Stimulated activated CD8-positive, alpha-beta memory T cell treated with anti-CD3 and anti-CD28 coated beads, Interleukin-4, amount 100 ng/mL, for 48 hours (primary cell): ENCODE data around the gene KCNC3.
"Not testable (repeated sequence)": the region's sequence is repeated elsewhere in the genome, so short reads cannot be mapped to it uniquely, and the experiment has no call there.

Experiments
- DNase-seq: peaks from one replicate; pipeline ENCODE4 v3.0.0-alpha.2; 2020

KCNC3 gene

DNA sequence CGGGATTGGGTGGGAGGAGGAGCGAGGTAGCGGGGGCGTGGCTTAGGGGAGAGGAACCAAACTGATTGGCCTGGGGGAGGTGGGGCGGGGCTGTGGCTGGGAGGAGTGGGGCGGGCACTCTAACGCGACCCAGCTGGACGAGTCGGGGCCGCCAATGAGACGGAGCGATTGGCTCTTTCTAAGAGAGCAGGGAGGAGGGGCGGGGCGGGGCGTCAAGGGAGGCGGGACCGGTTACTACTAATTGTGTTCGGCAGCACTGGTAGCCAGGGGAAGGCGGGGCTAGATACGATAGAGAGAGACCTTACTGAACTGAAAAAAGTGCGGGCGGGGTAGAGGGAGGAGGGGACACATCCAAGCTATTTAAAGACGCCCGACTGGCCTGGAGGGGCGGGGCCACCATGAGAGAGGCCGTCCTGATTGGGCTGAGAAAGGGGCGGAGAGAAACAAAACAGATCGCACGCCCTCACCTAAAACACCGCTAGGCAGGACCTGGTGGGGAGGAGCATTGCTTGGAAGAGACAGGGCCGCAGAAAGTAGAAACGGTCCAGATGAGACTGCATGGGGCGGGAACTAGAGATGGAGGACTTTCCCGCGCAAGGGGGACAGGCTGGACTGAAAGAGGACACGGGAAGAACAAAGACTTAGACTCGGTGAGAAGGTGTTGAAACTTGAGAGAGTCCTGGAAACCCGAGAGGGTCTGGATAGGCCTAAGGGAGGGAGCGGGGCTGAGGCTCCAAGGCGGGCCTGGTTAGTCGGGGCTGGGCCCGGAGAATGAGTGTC lies at the start of gene KCNC3:
Gene KCNC3 (minus strand): TSS at position 232 of the 780 bp plus-strand sequence. CDS start 295 bp downstream, outside the sequence.
- peak; percentile 98 for DNase-seq

DNA sequence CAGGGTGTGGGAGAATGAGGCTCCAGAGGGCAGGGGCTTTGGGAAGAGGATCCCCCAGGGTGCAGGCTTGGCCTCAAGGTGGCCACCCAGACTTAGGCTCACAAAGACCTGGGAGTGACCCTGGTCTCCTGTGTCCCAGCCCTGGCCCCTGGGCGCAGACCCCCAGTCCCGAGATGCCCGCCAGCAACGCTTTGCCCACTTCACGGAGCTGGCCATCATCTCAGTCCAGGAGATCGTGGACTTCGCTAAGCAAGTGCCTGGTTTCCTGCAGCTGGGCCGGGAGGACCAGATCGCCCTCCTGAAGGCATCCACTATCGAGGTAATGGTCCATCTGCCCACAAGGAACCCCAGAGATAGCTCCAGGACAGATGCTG lies 49.7 kb upstream of the KCNC3 start:
- no peak for DNase-seq

DNA sequence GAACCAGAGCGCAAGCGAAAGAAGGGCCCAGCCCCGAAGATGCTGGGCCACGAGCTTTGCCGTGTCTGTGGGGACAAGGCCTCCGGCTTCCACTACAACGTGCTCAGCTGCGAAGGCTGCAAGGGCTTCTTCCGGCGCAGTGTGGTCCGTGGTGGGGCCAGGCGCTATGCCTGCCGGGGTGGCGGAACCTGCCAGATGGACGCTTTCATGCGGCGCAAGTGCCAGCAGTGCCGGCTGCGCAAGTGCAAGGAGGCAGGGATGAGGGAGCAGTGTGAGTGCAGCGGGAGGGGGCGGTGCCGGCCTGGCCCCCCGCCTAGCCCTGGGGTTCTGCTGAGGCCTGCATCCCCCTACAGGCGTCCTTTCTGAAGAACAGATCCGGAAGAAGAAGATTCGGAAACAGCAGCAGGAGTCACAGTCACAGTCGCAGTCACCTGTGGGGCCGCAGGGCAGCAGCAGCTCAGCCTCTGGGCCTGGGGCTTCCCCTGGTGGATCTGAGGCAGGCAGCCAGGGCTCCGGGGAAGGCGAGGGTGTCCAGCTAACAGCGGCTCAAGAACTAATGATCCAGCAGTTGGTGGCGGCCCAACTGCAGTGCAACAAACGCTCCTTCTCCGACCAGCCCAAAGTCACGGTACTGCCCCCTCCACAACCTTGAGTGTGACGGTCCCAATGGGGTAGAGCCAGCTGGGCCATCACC lies 49.1 kb upstream of the KCNC3 start:
- no peak for DNase-seq

DNA sequence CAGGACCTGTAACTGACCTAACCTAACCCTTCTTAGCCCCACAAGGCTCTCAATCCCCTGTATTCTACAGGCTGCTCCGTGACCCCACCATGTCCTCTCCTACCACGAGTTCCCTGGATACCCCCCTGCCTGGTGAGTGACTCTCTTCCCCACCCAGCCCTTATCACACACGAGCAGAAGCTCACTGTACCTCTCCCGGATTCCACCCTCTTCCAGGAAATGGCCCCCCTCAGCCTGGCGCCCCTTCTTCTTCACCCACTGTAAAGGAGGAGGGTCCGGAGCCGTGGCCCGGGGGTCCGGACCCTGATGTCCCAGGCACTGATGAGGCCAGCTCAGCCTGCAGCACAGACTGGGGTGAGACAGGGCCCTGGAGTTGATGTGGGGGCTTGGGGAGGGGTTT lies 48.3 kb upstream of the KCNC3 start:
- no peak for DNase-seq

DNA sequence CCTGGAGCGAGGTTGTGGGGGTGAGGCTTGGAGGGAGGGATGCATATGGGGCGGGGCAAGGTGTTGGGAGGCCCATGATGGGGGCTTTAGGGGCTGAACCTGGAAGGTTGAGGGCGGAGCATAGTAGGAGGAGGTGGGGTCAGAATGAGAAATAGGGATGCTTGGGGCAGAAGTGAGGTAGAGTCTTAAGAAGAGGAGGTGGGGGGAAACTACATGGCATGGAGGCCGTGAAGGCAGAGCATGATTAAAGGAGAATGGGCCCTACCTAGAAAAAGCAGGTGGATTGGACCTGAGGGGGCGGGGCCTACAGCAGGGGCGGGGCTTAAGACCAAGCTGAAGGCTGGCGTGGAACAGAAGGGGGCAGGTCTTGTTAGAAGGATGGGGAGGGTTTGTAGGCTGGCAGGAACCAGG lies 47.9 kb upstream of the KCNC3 start:
- DNase-seq: peak; percentile 76

DNA sequence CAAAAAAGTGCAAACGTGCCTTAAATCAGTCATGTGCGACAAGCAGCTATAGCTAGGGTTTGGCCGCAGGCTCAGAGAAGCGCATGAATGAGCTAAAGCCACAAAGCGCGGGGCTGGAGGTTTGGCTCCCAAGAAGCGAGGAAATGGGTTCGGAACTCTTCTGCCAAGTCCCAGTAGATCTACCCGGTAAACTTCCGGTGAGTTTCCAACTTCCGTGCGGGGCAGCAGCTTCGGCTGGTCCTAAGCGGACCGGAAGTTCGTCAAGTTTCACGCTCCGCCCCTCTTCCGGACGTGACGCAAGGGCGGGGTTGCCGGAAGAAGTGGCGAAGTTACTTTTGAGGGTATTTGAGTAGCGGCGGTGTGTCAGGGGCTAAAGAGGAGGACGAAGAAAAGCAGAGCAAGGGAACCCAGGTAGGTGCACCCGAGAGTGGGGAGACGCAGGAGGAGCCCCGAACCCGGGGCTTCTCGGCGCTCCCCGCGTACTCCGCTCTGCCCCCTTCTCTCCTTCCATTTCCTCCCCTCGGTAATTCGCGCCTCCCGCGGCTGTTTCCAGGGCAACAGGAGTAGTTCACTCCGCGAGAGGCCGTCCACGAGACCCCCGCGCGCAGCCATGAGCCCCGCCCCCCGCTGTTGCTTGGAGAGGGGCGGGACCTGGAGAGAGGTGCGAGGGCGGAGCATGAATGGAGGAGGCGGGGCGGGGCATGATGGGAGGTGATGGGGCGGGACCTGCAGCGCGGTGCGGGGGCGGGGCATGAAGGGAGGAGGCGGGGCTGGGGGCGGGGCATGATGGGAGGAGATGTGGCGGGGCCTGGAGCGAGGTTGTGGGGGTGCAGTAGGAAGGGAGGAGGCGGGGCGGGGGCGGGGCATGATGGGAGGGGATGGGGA lies 47.2 kb upstream of the KCNC3 start, which contains the start of gene NR1H2:
Gene NR1H2 (plus strand): TSS at position 292 of the 885 bp plus-strand sequence. CDS start 1,149 bp downstream, outside the sequence.
- peak; percentile 96 for DNase-seq

DNA sequence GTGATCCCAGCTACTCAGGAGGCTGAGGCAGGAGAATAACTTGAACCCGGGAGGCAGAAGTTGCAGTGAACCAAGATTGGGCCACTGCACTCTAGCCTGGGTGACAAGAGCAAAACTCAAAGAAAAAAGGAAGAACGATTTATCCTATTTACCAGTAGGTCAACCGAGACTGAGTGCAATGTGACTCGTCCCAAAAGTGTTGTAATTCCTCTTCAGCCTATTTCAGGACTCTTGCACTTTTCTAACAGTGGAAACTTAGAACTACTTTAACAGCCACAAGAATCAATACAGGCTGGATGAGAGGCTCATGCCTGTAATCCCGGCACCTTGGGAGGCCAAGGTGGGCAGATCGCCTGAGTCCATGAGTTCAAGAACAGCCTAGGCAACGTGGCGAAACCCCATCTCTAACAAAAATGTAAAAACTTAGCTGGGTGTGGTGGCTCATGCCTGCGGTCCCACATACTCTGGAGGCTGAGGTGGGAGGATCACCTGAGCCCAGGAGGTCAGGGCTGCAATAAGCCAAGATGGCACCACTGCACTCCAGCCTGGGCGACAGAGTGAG lies 42.8 kb upstream of the KCNC3 start:
- DNase-seq: no peak

DNA sequence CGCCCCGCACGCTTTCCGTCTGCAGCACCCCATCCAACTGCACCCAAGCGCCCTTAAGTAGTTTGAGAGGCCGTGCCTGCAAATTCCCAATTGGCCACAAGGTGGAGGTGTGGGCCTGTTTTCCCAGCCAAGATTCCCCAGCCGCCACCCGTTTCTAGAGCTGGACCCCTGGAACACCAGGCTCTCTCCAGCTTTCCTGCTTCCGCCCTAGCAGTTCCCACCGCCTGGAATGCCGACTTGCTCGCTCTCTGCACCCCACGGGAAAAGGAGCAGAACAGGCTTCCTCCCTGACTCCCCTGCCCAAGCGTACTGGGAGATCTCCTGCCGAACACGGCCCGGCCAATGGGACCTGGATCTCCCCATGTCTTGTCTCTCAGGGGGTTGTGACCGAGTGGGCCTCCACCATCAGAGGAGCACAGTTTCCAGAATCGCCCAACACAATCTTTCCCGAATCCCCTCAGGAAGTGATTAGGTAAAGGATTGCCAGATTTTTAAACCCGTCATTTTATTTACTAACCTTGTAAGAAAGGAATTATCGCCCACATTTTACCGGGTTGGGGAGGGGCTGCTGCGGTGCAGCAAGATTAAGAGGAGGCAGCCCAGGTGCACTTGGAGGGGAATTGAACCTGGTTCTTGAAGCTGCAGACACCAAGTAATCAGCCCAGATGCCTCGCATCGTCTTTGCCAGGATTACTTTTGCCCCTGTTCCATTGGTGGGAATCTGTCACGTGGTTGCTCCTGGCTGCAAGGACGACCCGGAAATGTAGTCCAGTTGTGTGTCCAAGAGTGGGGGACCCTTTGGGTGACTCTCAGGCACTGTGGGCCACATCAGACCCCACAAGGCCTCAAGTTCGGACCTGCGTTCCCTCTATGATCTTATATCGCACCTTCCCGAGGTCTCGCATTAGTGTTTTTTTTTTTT lies 39.7 kb upstream of the KCNC3 start:
- peak; percentile 90 for DNase-seq

DNA sequence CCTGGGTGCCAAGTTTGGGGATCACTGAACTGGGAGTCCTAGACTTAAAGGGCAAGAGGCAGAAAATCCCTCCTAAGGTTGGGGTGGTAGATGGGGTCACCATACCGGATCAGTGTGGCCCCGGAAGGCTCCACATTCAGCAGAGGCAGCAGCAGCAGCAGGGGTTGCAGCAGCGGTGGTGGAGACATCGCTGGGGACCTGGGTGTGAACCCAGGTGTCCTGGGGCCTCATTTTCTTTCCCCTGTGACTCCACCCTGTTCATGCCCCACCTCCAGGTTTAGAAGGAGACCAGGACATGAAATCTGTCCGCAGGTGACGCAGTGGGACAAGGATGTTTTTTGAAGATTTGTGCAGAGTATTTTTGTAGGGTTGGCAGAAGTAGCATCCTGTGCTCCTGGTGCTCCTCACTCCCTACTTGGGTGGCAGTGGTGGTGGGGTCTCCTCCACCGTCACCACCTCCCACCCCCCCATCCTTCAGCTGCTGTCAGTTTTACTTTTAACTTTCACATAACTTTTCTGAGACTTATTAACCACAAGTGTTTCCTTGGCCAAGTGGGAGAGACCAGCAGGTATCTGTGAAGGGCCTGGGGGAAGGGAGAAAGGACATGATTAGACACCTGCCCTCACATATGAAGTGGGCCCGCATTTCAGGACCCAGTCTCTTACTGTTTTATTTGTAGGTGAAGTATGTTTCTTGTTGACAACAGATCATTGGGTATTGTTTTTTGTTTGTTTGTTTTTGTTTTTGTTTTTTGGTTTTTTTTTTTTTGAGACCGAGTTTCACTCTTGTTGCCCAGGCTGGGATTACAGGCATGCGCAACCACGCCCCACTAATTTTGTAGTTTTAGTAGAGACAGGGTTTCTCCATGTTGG lies 36.5 kb upstream of the KCNC3 start, which contains the start of gene NAPSA:
Gene NAPSA (minus strand): TSS at position 206 of the 873 bp plus-strand sequence. CDS start 18 bp downstream, at position 188.
- DNase-seq: peak; percentile 54

DNA sequence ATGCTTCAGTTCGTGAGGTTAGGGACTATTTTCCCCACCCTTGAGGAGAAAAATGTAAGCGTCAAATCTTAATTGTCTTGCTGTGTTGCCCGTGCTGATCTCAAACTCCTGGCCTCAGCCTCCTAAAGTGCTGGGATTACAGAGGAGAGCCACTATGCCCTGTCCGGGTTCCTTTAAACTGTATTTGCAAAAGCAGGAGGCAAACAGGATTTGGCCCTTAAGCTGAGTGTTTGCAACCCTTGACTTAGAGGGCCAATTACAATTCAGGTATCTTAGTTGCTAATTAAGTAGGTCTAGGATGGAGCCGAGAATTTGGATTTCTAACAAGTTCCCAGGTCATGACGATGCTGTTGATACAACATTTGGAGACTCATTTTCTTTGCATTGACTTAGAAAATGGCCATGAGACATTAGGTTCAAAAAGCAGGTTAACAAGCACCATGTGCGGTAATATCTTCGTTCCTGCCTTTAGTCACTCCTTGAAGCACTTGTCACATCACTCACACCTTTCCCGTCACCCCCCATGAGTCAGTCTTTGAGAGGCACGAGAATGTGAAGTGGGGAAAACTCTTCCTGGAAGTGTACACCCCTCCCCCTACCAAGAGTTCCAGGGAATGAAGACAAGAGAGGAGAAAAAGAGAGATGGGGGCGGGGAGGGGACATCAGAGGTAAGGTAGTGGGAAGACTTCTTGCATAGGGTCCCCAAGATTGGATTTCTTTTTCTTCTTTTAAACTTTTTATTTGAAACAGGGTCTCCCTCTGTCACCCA lies 33.7 kb upstream of the KCNC3 start:
- peak; percentile 73 for DNase-seq

DNA sequence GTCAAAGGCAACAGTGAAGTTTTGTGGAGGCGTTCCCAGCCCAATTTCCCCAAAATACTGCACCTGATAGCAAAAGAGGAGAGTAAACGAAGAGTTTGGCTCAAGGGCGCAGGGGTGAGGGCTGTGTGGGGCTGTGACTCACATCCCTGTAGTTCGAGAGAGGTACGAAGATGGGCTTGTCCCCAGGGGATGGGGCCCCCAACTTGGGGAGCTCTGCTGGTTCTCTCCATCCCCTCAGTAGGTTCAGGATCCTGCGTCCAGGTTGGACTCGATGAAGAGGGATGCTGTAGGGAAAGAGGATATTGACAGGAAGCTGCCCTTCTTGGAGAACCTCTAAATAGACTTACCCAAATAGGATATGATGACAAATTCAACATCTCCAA lies 32.8 kb upstream of the KCNC3 start:
- peak; percentile 60 for DNase-seq

DNA sequence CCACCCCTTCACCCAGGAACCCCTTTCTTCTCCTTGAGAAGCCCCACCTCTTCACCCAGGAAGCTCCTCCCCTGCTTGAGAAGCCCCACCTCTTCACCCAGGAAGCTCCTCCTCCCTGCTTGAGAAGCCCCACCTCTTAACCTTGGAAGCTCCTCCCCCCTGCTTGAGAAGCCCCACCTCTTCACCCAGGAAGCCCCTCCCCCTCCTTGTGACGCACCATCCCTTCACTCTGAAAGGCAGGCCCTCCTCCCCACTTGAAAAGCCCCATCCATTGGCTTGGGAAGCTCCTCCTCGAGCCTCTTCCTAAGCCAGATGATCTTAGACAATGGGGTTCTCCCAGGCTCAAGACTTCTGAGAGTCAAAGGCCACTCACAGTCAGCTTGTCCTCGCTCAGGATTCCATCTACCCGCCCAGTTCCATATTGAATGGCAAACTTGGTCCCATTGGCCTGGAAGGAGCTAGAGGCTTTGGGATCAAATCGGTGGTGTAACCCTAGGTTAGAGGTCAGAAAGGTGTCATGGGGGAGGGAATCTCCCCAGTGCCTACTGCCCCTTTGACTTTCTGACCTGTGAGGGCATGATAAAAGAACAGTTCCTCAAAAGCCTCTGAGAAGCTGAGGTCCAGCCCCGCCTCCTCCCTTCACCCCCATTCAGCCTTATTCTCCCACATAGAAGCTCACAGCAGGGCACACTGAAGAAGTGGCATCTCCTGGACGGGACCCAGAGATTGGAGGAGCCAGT lies 32.3 kb upstream of the KCNC3 start:
- peak; percentile 73 for DNase-seq

DNA sequence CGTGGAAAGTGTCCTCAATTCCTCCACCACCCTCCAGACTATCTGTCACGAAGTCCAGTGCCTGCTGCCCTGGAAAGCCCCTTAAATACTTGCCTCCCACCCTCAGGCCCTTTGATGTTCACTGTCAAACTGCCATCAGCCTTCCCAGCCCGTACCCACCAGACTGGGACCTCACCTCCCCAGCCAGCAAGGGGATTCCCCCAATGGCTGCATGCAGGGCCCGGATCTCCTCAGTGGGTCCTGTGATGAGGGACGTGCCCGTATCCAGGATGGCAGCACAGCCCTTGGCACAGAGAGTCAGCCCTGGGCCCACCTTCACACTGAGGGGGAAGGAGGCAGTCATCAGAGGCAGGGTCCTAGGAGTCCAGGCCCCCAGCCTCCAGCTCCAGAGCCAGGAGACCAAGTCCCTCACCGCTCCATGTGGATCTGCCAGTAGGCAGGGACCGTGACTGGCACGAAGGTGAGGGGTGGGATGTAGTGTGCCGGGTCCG lies 30.2 kb upstream of the KCNC3 start:
- peak; percentile 27 for DNase-seq

DNA sequence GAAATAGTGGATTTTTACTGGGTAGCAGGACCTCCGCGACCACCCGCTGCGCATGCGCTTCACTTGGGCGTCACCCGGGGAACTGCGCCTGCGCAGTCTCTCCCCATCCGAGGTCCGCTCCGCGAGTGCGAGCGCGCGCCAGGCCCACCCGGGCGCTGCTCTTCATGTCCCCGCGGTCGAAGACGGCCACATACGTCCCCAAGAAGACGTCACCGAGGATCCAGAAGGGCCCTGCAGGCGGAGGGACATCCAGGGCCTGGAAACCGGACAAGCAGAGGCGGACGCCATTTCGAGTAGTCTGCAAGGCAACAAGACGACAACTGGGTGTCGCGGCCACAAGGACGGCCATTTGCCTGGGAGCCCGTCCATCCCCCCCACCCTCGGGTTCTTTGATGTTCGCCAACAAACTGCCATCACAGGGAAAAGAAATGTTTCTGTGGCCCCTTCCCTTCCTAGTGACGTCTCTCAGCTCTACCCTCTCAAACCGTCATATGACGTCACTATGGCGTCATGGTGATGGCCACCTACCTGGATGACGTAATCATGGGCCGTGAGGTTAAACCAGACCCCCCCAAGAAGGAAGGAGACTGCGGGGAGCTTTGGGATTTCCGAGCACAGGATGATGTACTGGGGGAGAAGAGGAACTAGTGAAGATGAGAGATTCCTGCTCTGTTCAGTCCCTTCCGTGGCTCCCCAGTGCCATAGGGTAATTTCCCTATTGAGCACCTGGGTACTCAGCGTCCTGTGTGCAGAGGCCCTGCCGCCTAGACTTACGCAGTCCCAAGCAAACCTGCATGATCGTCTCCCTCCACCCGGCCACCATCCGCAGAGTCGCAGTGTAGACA lies 29.5 kb upstream of the KCNC3 start:
- DNase-seq: peak; percentile 86

DNA sequence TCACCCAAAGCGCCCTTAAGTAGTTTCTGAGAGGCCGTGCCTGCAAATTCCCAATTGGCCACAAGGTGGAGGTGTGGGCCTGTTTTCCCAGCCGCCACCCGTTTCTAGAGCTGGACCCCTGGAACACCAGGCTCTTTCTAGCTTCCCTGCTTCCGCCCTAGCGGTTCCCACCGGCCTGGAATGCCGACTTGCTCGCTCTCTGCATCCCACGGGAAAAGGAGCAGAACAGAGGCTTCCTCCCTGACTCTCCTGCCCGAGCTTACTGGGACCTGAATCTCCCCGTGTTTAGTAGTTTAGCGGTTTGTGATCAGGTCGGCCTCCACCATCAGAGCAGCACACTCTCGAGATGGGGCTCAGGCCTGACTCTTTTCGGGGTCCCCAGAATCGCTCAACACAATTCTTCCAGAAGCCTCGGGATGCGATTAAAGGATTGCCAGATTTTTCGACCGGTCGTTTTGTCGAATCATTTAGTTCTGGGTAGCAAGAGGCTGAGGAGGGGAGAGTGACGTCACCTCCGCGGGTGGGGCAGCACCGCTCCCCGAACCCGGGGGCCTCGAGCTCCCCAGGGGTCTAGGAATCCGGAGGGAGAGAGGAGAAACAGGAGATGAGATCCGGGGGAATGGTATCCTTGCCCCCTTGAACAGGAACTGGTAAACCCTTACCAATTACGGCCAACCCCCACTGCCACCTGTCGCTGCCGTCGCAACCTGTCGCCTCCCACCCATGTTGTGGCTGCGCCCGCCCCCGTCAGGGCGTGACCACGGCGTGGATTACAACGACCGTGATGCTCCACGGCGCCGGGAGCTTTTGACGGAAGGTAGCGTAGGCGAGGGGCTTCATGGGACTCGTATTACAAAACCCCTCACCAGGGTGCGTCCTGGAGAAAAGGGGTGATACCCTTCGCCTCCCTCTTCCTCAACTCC lies 28.3 kb upstream of the KCNC3 start:
- peak; percentile 92 for DNase-seq

DNA sequence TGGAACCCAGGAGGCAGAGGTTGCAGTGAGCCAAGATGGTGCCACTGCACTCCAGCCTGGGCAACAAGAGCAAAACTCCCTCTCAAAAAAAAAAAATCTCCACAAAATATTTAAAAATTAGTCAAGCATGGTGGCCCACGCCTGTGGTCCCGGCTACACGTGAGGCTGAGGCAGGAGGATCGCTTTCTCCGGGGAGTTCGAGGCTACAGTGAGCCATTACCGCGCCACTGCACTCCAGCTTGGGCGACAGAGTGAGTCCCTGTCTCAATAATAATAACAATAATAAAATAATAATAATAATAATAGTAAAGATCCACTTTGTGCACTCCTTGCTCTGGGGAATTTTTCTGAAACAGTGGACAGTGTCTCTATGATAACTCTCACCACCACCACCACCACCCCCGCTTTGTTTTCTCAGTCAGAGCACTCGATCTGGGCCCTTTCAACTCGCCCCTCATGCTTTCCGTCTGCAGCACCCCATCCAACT lies 27.6 kb upstream of the KCNC3 start:
- no peak for DNase-seq

DNA sequence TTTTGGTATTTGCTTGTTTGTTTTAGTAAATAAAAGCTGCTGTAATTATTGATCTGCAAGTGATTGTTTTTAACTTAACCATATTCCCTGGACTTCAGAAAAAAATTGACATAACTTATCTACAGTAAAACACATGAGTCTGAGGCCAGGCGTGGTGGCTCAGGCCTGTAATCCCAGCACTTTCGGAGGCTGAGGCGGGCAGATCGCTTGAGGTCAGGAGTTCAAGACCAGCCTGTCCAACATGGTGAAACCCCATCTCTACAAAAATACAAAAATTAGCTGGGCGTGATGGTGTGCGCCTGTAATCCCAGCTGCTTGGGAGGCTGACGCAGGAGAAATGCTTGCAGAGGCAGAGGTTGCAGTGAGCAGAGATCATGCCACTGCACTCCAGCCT lies 24.3 kb upstream of the KCNC3 start:
- DNase-seq: not testable (repeated sequence)
